Activated B cell treated with CpG ODN at 0.5 μM for 24 hours (primary cell): Measurements from ENCODE around the gene DGLUCY. TPM values are rescaled to one million over a fixed set of nuclear protein-coding genes. Genes with fewer than 3 reads are reported as not detected.
"Not testable (repeated sequence)": the region's sequence is repeated elsewhere in the genome, so short reads cannot be mapped to it uniquely, and the experiment has no call there.

Experiments
- ATAC-seq: fragments of 200-7000 bp; cut with Tn5 transposase; one replicate; pipeline ENCODE4 v1.10.0; 2021; ENCODE audit warnings: low read depth, mild to moderate bottlenecking, moderate library complexity
- CTCF ChIA-PET: fragments of 350-600 bp; sonication (Branson Sonifier 250); formaldehyde crosslinking; loops from one replicate; lab custom pipeline; 2021; ENCODE audit warnings: antibody characterized with exemption; lab: Charles Lee
- POLR2A ChIA-PET: fragments of 350-600 bp; sonication (Branson Sonifier 250); formaldehyde crosslinking; loops from one replicate; lab custom pipeline; 2021; ENCODE audit warnings: antibody characterized with exemption; lab: Charles Lee
- DNase-seq: peaks from one replicate; pipeline ENCODE4 v3.0.0; 2022
- H3K27ac Mint-ChIP-seq: one replicate; pipeline ENCODE4 v1.8.0; 2020; ENCODE audit warnings: mixed read lengths
- H3K27me3 Mint-ChIP-seq: one replicate; pipeline ENCODE4 v1.8.0; 2021; ENCODE audit warnings: mixed read lengths
- H3K36me3 Mint-ChIP-seq: one replicate; pipeline ENCODE4 v1.8.0; 2021; ENCODE audit warnings: low read depth, mixed read lengths
- H3K4me1 Mint-ChIP-seq: one replicate; pipeline ENCODE4 v1.8.0; 2021; ENCODE audit warnings: mixed read lengths
- H3K4me3 Mint-ChIP-seq: one replicate; pipeline ENCODE4 v1.8.0; 2020; ENCODE audit warnings: mild to moderate bottlenecking, mixed read lengths
- H3K9me3 Mint-ChIP-seq: one replicate; pipeline ENCODE4 v1.8.0; 2020; ENCODE audit warnings: mixed read lengths
- CTCF ChIP-seq: fragments of 200-600 bp; IDR thresholded peaks from one replicate; pipeline ENCODE4 v1.8.0; 2022; ENCODE audit warnings: antibody characterized with exemption, mild to moderate bottlenecking
- intact Hi-C: fragments of 100-400 bp; cut with micrococcal nuclease; formaldehyde crosslinking; loops from one replicate; pipeline ENCODE4 v1.15.1; 2024
- total RNA-seq: library from RNA; stranded (reverse); gene quantifications from 2 replicates; pipeline ENCODE4 v1.2.3, GENCODE V29; 2022

Gene DGLUCY
- total RNA-seq, 1 donor from 2014 or later = 92.7 TPM

DNA sequence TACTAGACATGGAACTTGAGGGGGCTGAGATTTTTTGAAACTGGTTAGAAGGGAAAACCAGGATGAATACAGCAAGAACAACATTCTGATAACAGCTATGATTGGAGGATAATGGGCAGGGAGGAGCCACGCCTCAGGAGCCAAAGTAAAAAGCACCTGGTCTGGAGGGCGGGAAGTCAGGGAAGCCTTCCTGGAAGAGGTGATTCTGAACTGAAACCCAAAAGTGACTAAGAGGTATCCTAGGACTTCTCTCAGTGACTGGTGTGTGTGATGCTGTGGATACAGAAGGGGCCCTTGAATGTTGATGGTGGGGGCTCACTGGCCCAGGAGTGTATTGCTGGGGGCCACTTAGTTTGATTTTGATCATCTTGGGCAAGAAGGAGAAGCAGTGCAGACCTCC, 149.5 kb downstream of the DGLUCY start:
- no peaks in the 10 kb centered on the region for H3K9me3 Mint-ChIP-seq
- H3K4me1 Mint-ChIP-seq = peaks cover 14% of the 10 kb centered on the region
- no peak overlapping the region for H3K4me3 Mint-ChIP-seq
- ChIA-PET POLR2A (interaction anchor here (1.7 to 2.1 kb wide), 3 partner anchors 20 to 35 kb away, joined by 4 to 8 read pairs (median 6); no protein-coding TSS in a partner anchor), CTCF (interaction anchor here (1.4 kb wide), 1 partner anchor 25 kb away, joined by 3 read pairs; no protein-coding TSS in a partner anchor)
- H3K27ac Mint-ChIP-seq = no peak overlapping the region
- intact Hi-C loops = no loop called here
- ATAC-seq = no peak
- DNase-seq = no peak
- no peaks in the 10 kb centered on the region for H3K36me3 Mint-ChIP-seq
- TF ChIP-seq CTCF = no peak
- peaks cover 11% of the 10 kb centered on the region for H3K27me3 Mint-ChIP-seq

- DNase-seq = peak; percentile 39
- peak; percentile 66 for ATAC-seq
- POLR2A ChIA-PET = interaction anchor here (1.1 to 2.1 kb wide), 4 partner anchors 12 to 36 kb away, joined by 3 to 8 read pairs (median 6); no protein-coding TSS in a partner anchor
Measured at GRCh38 chr14:91264151-91265150, 150.6 kb downstream of the DGLUCY start.

DNA sequence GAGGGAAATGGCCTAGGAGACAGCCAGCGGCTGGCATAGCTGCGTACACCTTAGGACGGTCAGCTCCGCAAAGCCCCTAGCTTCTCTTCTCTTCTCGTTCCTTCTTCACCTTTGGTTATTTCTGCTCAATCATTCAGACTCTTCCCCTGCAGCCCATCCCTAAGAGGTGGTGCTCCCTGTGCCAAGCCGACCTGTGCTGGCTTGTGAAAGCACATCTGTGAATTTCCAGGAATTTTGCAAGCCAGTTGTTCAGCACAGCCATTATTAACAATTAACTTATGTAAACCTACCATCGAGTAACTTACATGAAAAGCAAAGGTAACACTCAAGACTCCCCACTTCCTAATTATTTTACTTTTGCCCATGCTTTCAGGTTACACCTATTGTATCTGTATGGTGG, 151.5 kb downstream of the DGLUCY start:
- intact Hi-C loops = no loop called here
- DNase-seq (no peak), ATAC-seq (no peak)
- CTCF ChIA-PET = no interaction called here
- H3K4me3 Mint-ChIP-seq = no peak overlapping the region
- no peak overlapping the region for H3K27ac Mint-ChIP-seq
- no peak for TF ChIP-seq CTCF
- H3K9me3 Mint-ChIP-seq = no peaks in the 10 kb centered on the region
- peaks cover 11% of the 10 kb centered on the region for H3K27me3 Mint-ChIP-seq
- H3K4me1 Mint-ChIP-seq = peaks cover 14% of the 10 kb centered on the region
- peaks cover 14% of the 10 kb centered on the region for H3K36me3 Mint-ChIP-seq
- POLR2A ChIA-PET = interaction anchor here (1.1 to 2.1 kb wide), 3 partner anchors 22 to 37 kb away, joined by 3 to 8 read pairs (median 6); no protein-coding TSS in a partner anchor

More at GRCh38 chr14:91264151-91265150, 150.6 kb downstream of the DGLUCY start:
- CTCF ChIA-PET = interaction anchor here (1.1 to 1.4 kb wide), 2 partner anchors 23 to 91 kb away, joined by 3 read pairs; no protein-coding TSS in a partner anchor
- H3K36me3 Mint-ChIP-seq = peaks cover 5% of the 10 kb centered on the region
- H3K27me3 Mint-ChIP-seq = peaks cover 11% of the 10 kb centered on the region
- H3K27ac Mint-ChIP-seq = peak overlapping the region; percentile 56
- peak overlapping the region; percentile 76 for H3K4me3 Mint-ChIP-seq
- H3K4me1 Mint-ChIP-seq = peaks cover 14% of the 10 kb centered on the region
- no peak for TF ChIP-seq CTCF
- intact Hi-C loops = no loop called here
- no peaks in the 10 kb centered on the region for H3K9me3 Mint-ChIP-seq

GRCh38 chr14:91266276-91266675, 152.4 kb downstream of the DGLUCY start:
- CTCF ChIA-PET, H3K4me3 Mint-ChIP-seq, H3K27ac Mint-ChIP-seq, ATAC-seq, DNase-seq, H3K9me3 Mint-ChIP-seq, intact Hi-C loops, POLR2A ChIA-PET: not testable (repeated sequence)
- Mint-ChIP-seq H3K27me3 (peaks cover 11% of the 10 kb centered on the region), H3K4me1 (peaks cover 14% of the 10 kb centered on the region), H3K36me3 (peaks cover 18% of the 10 kb centered on the region)

DNA sequence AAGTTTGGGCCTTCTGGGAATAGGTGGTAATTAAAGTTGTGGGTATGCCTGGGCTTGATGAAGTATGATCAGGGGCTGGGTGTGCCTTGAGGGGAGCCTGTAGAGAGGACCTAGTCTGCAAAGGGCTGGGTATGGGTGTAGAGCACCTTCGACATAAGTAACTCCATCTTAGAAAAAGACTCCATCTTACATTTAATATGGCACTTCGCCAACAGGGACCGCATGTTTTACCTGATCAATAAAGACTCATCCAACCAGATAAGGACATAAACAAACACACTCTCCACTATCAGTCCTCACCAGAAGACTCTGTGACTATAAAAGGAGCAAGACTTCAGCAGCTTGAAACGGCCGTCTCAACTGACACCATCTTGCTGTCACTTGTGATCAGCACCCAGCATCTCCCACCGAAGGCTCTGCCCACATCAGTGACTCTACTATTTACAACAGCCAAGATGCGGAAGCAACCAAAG, 154.1 kb downstream of the DGLUCY start:
- Mint-ChIP-seq H3K36me3 (peaks cover 31% of the 10 kb centered on the region), H3K27ac (no peak overlapping the region), H3K27me3 (peaks cover 11% of the 10 kb centered on the region), H3K4me1 (peaks cover 14% of the 10 kb centered on the region), H3K4me3 (no peak overlapping the region), H3K9me3 (no peaks in the 10 kb centered on the region)
- intact Hi-C loops = no loop called here
- TF ChIP-seq CTCF = no peak
- no peak for ATAC-seq
- no peak for DNase-seq
- ChIA-PET POLR2A (no interaction called here), CTCF (no interaction called here)
